GM19193 (cell line): Measurements from ENCODE around the gene OVOL3.

Experiments used
- POLR2A ChIP-seq: IDR thresholded peaks from 4 replicates; pipeline ENCODE4 v1.6.1; 2011; ENCODE audit not compliant: insufficient read depth, insufficient read length; ENCODE audit errors: extremely low read depth

Gene OVOL3

GRCh38 chr19:36110487-36111199, at the start of gene OVOL3:
Gene OVOL3 (plus strand): TSS chr19:36111143. CDS start chr19:36111203, 60 bp downstream.
- no peak for TF ChIP-seq POLR2A

GRCh38 chr19:36061367-36061766, 49.6 kb upstream of the OVOL3 start:
- TF ChIP-seq POLR2A: no peak

DNA sequence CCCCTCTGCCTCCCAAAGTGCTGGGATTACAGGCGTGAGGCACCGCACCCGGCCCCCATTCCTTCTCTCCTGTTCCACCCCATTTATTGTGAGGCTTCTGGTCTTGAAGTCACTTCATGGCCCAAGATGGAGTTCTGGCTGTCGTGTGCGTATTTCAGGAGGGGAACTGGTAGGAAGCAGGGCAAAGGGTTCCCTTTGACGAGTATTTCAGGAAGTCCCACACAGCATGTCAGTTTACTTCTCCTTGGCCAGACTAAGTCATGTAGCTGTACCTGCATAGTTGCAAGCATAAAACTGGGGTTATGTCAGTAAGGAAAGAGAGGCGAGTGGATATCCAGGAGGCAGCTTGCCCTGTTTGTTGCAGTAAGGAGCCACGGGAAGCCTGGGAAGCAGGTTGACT, 46.1 kb upstream of the OVOL3 start:
- no peak for TF ChIP-seq POLR2A

DNA sequence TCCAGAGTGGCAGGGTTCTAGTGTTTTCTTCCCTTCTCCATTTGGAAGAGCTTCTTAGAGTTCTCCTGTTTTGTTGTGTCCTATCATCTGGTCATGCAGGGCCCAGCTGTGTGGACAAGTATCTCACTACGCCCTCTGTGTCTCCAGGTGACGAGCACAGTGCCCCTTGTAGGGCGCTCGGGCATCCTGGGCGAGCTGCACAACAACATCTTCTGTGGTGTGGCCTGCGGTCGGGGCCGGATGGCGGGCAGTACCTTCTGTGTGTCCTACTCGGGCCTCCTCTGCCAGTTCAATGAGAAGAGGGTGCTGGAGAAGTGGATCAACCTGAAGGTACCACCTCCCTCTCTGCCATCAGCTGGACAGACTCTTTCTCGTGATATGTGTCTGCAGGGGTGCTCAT, 43.3 kb upstream of the OVOL3 start:
- TF ChIP-seq POLR2A: no peak

- TF ChIP-seq POLR2A: no peak
These were observed 38.9 kb upstream of the OVOL3 start for GRCh38 chr19:36072081-36072480.

- TF ChIP-seq POLR2A: no peak
These were observed 37.6 kb upstream of the OVOL3 start for GRCh38 chr19:36073121-36073876.

DNA sequence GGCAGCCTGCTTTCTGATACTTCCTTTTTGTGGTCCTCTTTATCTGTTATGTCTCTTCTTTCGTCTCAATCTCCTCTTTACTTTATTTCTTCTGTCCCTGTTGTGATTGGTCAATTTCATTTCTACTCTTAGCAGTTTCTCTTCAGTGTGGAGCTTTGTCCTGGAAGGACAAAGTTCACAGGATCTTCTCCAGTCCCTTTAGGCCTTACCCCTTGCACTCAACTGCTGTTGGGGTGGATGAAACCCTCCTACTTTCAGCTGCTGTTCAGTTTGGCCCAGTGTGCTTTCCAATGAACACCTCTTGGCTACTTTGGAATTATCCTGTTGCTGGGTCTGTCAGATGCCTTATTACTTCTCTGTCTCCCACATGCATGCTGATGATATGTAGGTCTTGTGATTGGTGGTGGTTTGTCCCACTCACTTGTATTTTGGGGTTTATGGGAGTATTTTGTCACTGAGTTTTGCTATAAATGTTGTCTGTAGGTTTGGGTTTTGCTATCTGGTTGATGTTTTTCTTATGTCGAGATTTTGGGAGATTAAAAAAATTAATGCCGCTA, 31.5 kb upstream of the OVOL3 start:
- no peak for TF ChIP-seq POLR2A

DNA sequence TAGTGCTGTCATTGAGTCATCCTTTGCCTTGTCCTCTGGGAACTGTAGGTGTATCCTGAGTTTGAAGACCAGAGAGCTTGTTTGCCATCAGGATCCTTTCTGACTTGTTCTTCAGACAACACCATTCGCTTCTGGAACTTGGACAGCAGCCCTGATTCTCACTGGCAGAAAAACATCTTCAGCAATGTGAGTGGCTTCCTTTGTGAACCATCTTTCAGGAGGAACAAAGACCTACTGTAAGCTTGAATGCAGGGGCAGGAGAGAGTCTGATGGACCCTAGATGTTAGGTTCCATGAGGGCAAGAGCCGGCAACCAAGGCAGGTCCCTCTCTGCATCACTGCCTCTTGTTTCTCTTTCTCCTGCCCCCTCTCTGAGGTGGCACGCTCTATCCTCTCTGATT, 29.6 kb upstream of the OVOL3 start:
- no peak for TF ChIP-seq POLR2A

GRCh38 chr19:36081894-36082293, 29.0 kb upstream of the OVOL3 start:
- no peak for TF ChIP-seq POLR2A

DNA sequence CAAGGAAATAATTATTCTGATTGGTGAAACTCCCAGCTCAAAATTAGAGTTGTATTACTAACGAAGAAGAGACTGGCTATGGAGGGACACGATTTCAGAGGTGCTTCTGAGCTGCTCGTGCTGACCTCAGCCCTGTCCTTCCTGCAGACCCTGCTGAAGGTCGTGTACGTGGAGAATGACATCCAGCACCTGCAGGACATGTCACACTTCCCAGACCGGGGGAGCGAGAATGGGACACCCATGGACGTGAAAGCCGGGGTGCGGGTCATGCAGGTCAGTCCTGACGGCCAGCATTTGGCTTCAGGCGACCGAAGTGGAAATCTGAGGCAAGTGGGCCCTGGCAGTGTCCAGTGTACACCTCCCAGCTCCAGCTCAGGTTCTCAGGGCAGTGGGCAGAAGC, 28.0 kb upstream of the OVOL3 start:
- TF ChIP-seq POLR2A: no peak

DNA sequence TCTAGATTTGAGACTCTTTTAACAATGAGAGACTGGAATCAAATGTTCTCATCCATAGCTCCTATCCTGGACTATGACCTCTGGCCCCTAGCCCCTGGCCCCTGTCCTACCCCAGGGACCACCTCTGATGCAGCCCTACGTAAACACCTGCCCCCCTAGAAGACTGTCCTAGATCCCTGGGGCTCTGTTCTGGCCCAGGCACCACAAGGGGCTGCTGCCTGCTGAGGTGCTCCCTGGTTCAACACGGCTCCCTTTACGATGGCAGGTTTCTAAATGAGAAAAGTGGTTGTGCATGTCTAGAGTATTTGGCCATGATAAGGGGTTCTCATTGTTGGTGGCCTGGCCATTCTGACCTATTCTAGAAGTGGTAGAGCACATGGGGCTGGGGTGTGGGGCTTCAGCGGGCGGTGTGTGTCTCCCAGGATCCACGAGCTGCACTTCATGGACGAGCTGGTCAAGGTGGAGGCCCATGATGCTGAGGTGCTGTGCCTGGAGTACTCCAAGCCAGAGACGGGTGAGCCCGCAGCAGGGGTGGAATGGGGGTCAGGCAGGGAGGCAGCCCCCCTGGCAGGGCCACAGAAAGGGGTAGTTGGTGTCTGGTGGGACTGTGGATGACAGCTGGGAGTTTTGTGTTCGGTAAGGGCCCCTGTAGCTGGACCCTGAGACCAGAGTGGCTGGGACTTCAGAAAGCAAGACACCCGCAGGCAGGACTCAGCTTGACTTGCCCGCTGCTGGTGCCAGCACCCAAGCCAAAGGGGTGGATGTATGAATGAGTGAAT, 26.5 kb upstream of the OVOL3 start:
- no peak for TF ChIP-seq POLR2A

- TF ChIP-seq POLR2A: no peak
These were observed 24.6 kb upstream of the OVOL3 start for GRCh38 chr19:36086326-36086725.

DNA sequence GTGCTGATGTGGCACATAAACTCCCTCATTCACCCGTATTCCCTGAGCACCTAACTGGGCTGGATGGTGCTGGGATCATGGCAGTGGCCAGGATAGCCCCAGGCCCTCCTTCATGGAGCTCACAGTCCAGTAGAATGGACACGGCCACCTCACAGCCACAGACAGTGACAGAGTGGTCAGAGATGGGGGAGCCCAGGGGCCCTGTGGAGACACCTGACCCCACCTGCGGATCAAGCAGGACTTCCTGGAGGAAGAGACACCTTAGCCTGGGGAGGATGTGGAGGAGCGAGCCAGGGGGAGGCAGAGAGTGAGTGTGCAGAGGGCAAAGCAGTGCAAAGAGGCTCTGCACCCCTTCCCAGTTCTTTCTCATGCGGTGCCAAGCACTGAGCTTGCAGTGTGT, 21.1 kb upstream of the OVOL3 start:
- TF ChIP-seq POLR2A: no peak

DNA sequence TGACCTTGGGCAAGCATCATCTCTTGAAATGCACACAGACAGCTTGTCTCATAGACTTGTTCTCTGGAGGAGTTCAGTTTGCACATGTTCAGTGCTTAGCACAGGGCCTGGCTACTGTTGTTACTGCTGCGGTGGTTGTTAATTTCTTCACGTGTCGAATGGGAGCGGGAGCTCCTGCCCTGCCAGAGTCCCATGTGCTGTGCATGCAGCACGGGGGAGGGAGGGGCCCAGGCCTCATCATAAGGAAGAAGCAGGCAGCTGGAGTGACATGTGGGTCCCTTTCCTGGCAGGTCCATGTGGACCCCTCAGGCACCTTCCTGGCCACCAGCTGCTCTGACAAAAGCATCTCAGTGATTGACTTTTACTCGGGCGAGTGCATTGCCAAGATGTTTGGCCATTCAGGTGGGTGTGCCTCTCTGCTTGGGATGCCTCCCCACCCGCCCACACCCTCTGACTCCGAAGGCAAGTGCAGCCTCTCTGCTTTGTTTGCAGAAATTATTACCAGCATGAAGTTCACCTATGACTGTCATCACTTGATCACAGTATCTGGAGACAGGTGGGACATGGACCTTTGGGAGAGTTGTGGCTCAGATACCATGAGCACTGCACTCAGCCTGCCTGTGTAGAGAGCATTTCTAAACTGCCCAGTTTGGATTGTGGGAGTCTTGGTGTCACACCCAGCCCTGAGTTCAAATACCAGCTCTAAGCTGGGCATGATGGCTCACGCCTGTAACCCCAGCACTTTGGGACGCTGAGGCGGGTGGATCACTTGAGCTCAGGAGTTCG, 19.8 kb upstream of the OVOL3 start:
- no peak for TF ChIP-seq POLR2A
